Gastroesophageal sphincter (tissue), 4 donors: Measurements from ENCODE around the gene TSPAN4. TPM values are rescaled to one million over a fixed set of nuclear protein-coding genes. Genes with fewer than 3 reads are reported as not detected.

Experiments used
- ATAC-seq: fragments of 150-250 bp; one replicate; pipeline ENCODE4 v1.9.1; 2016; ENCODE audit warnings: mild to moderate bottlenecking, moderate library complexity
- H3K27ac ChIP-seq, 4 donors: fragments of 200-600 bp; sonication (generic) in 3 of 4; 1 replicate in 3 of 4; 2 replicates in 1 of 4; pipeline ENCODE4 v1.5.1; 2016 to 2019
- H3K27me3 ChIP-seq: fragments of 200-600 bp; sonication (generic); one replicate; pipeline ENCODE4 v1.5.1; 2019
- H3K36me3 ChIP-seq, 2 donors: fragments of 200-600 bp; sonication (generic); one replicate each; pipeline ENCODE4 v1.5.1; 2019; ENCODE audit warnings: control low read depth in 1 of 2
- H3K4me1 ChIP-seq, 3 donors: fragments of 200-600 bp; sonication (generic); 1 replicate in 2 of 3; 2 replicates in 1 of 3; pipeline ENCODE4 v1.5.1; 2016 to 2019; ENCODE audit warnings: control low read depth in 2 of 3
- H3K4me3 ChIP-seq, 2 donors: fragments of 200-600 bp; sonication (generic); one replicate each; pipeline ENCODE4 v1.5.1; 2019; ENCODE audit warnings: mild to moderate bottlenecking in 1 of 2, moderate library complexity in 1 of 2
- H3K9me3 ChIP-seq, 3 donors: fragments of 200-600 bp; sonication (generic); one replicate each; pipeline ENCODE4 v1.5.1; 2017 to 2019; ENCODE audit warnings: control low read depth in 2 of 3
- CTCF ChIP-seq, 4 experiments: fragments of 200-600 bp in 2 of 4; fragments of 450-650 bp in 2 of 4; sonication (generic) in 1 of 4; IDR thresholded peaks; one replicate each; pipeline ENCODE4 v1.5.1; 2017 to 2019; ENCODE audit warnings: antibody characterized with exemption in 4 of 4, mild to moderate bottlenecking in 2 of 4, moderate library complexity in 2 of 4
- EP300 ChIP-seq: sonication (generic); formaldehyde crosslinking; IDR thresholded peaks from one replicate; pipeline ENCODE4 v1.6.1; 2017; ENCODE audit warnings: antibody characterized with exemption, mild to moderate bottlenecking
- POLR2A ChIP-seq, 2 donors: fragments of 450-650 bp; IDR thresholded peaks; one replicate each; pipeline ENCODE4 v1.6.1; 2017; ENCODE audit warnings: antibody characterized with exemption in 2 of 2, mild to moderate bottlenecking in 2 of 2, moderate library complexity in 1 of 2
- POLR2AphosphoS5 ChIP-seq: sonication (generic); formaldehyde crosslinking; IDR thresholded peaks from one replicate; pipeline ENCODE4 v1.6.1; 2017; ENCODE audit warnings: antibody characterized with exemption
- WGBS, 2 donors: methylation state at CpG; one replicate each; pipeline ENCODE4 v1.1.5; 2018; ENCODE audit warnings: low coverage in 1 of 2; 5-methylcytosine and 5-hydroxymethylcytosine counted together
- total RNA-seq, 4 donors: library from RNA; depleted of rRNA; stranded (reverse); fragments of >200 nt; gene quantifications; one replicate each; pipeline ENCODE4 v1.1.0, GENCODE V29; 2016

The TSPAN4 gene
- total RNA-seq, 4 donors from 2014 or later, result 66.5 to 115 (median 112) TPM

- TF ChIP-seq POLR2AphosphoS5 (no peak), POLR2A (IDR thresholded peaks at IDR 0.05) (no peak), CTCF (IDR thresholded peaks at IDR 0.05) (no peak), EP300 (no peak)
Observed at GRCh38 chr11:824292-824880, 18.3 kb upstream of the TSPAN4 start.

GRCh38 chr11:824942-825341, 17.7 kb upstream of the TSPAN4 start:
- Histone ChIP-seq H3K4me3 (no peak overlapping the region), H3K27ac (no peak overlapping the region), H3K4me1 (peaks cover 0 to 69% (median 35%) of the 10 kb centered on the region in 3 donors), H3K27me3 (peaks cover 62% of the 10 kb centered on the region), H3K36me3 (peaks cover 0 to 49% of the 10 kb centered on the region in 2 donors), H3K9me3 (no peaks in the 10 kb centered on the region)
- WGBS, 2 donors, result 81 to 90% methylated on average over 3 to 5 of the region's 11 CpGs
- no peak for TF ChIP-seq CTCF (IDR thresholded peaks at IDR 0.05)
- TF ChIP-seq POLR2AphosphoS5, result no peak
- TF ChIP-seq EP300, result no peak
- no peak for TF ChIP-seq POLR2A (IDR thresholded peaks at IDR 0.05)
- ATAC-seq, result no peak

More at GRCh38 chr11:824292-824880, 18.3 kb upstream of the TSPAN4 start:
- H3K27me3 ChIP-seq, result peaks cover 56% of the 10 kb centered on the region
- peaks cover 0 to 64% (median 29%) of the 10 kb centered on the region in 3 donors for H3K4me1 ChIP-seq
- no peak overlapping the region for H3K27ac ChIP-seq
- H3K9me3 ChIP-seq, result no peaks in the 10 kb centered on the region
- ATAC-seq, result no peak
- 70% methylated on average over 2 of the region's 59 CpGs; no CpG with 5 or more reads in 1 of the 2 donors for WGBS, 2 donors
- no peak overlapping the region for H3K4me3 ChIP-seq
- peaks cover 0 to 49% of the 10 kb centered on the region in 2 donors for H3K36me3 ChIP-seq

- peaks cover 0 to 70% (median 40%) of the 10 kb centered on the region in 3 donors for H3K4me1 ChIP-seq
- H3K9me3 ChIP-seq, result no peaks in the 10 kb centered on the region
- WGBS, 2 donors, result 73% methylated on average over 4 of the region's 12 CpGs; no CpG with 5 or more reads in 1 of the 2 donors
- peaks cover 69% of the 10 kb centered on the region for H3K27me3 ChIP-seq
- H3K36me3 ChIP-seq, result peaks cover 0 to 49% of the 10 kb centered on the region in 2 donors
- no peak overlapping the region for H3K27ac ChIP-seq
- TF ChIP-seq POLR2AphosphoS5, result no peak
- no peak for TF ChIP-seq EP300
- no peak for TF ChIP-seq POLR2A (IDR thresholded peaks at IDR 0.05)
- TF ChIP-seq CTCF (IDR thresholded peaks at IDR 0.05), result no peak
- no peak overlapping the region for H3K4me3 ChIP-seq
- no peak for ATAC-seq
Observed at GRCh38 chr11:825366-826226, 17.1 kb upstream of the TSPAN4 start.

GRCh38 chr11:826227-826621, 16.4 kb upstream of the TSPAN4 start:
- Histone ChIP-seq H3K9me3 (no peaks in the 10 kb centered on the region), H3K27ac (no peak overlapping the region), H3K36me3 (peaks cover 0 to 49% of the 10 kb centered on the region in 2 donors), H3K4me3 (no peak overlapping the region), H3K27me3 (peaks cover 75% of the 10 kb centered on the region), H3K4me1 (peaks cover 0 to 70% (median 38%) of the 10 kb centered on the region in 3 donors)
- ATAC-seq, result no peak
- 89 to 92% methylated on average over 3 to 9 of the region's 9 CpGs for WGBS, 2 donors
- TF ChIP-seq POLR2AphosphoS5, result no peak

- Histone ChIP-seq H3K27me3 (peaks cover 81% of the 10 kb centered on the region), H3K4me3 (peak overlapping the region in 1 of 2 donors; percentile 46), H3K4me1 (peaks cover 0 to 70% (median 32%) of the 10 kb centered on the region in 3 donors), H3K9me3 (no peaks in the 10 kb centered on the region), H3K36me3 (peaks cover 0 to 44% of the 10 kb centered on the region in 2 donors), H3K27ac (peak overlapping the region in 3 of 4 donors; percentile 53 to 67 (median 60))
- ATAC-seq, result no peak
- 20% methylated on average over 1 of the region's 22 CpGs; no CpG with 5 or more reads in 1 of the 2 donors for WGBS, 2 donors
- TF ChIP-seq POLR2AphosphoS5 (no peak), POLR2A (IDR thresholded peaks at IDR 0.05) (no peak)
Observed at GRCh38 chr11:826836-827145, 15.9 kb upstream of the TSPAN4 start.
